MCF 10A (cell line): ENCODE measurements around the gene RPS6KA2. TPM values are rescaled to one million over a fixed set of nuclear protein-coding genes. Genes with fewer than 3 reads are reported as not detected.
A peak's percentile ranks its signal among the peaks of the same experiment; 100 is the strongest.

Source experiments
- BruUV-seq: library from RNA; stranded (reverse); fragments of 400-500 nt; replicated peaks from 2 replicates; lab custom pipeline; 2021; lab: Mats Ljungman, UMichigan
- CTCF ChIA-PET: fragments of 300-600 bp; sonication (Branson Sonifier 250); formaldehyde crosslinking; extraction: SDS; loops from one replicate; lab custom pipeline; 2021; ENCODE audit warnings: antibody characterized with exemption, inconsistent platforms; lab: Yijun Ruan, JAX
- POLR2A ChIA-PET: fragments of 300-600, 350-650 bp; sonication (Branson Sonifier 250); formaldehyde crosslinking; extraction: SDS; loops from one replicate; lab custom pipeline; 2020; ENCODE audit warnings: antibody characterized with exemption, inconsistent platforms; lab: Yijun Ruan, JAX
- DNase-seq: peaks from one replicate; pipeline ENCODE4 v3.0.0-alpha.2; 2018; ENCODE audit not compliant: unreplicated experiment
- H3K27ac Mint-ChIP-seq: one replicate; pipeline ENCODE4 v1.8.0; 2022; ENCODE audit warnings: mild to moderate bottlenecking, low read depth, mixed read lengths; ENCODE audit not compliant: unreplicated experiment
- H3K27me3 Mint-ChIP-seq: one replicate; pipeline ENCODE4 v1.8.0; 2022; ENCODE audit warnings: mixed read lengths; ENCODE audit not compliant: insufficient read depth, unreplicated experiment
- H3K36me3 Mint-ChIP-seq: one replicate; pipeline ENCODE4 v1.8.0; 2022; ENCODE audit warnings: mild to moderate bottlenecking, moderate library complexity, mixed read lengths; ENCODE audit not compliant: insufficient read depth, unreplicated experiment
- H3K4me1 Mint-ChIP-seq: one replicate; pipeline ENCODE4 v1.8.0; 2022; ENCODE audit warnings: mixed read lengths; ENCODE audit not compliant: insufficient read depth, unreplicated experiment
- H3K4me3 Mint-ChIP-seq: one replicate; pipeline ENCODE4 v1.8.0; 2022; ENCODE audit warnings: mild to moderate bottlenecking, moderate library complexity, mixed read lengths; ENCODE audit not compliant: unreplicated experiment
- H3K9me3 Mint-ChIP-seq: one replicate; pipeline ENCODE4 v1.8.0; 2022; ENCODE audit warnings: mixed read lengths; ENCODE audit not compliant: unreplicated experiment
- intact Hi-C: fragments of 100-400 bp; cut with micrococcal nuclease; formaldehyde crosslinking; loops from 2 replicates; pipeline ENCODE4 v1.14.1; 2022
- total RNA-seq: library from RNA; stranded (reverse); gene quantifications from 2 replicates; pipeline ENCODE4 v1.2.3, GENCODE V29; 2022
- TF ChIP-seq, protein P1 (sequence below): fragments of 200-600 bp; IDR thresholded peaks from one replicate; pipeline ENCODE4 v1.8.0; 2022; ENCODE audit warnings: antibody characterized with exemption, mild to moderate bottlenecking; ENCODE audit not compliant: unreplicated experiment

Gene RPS6KA2
- total RNA-seq, 1 experiment from 2014 or later = 126 TPM

DNA sequence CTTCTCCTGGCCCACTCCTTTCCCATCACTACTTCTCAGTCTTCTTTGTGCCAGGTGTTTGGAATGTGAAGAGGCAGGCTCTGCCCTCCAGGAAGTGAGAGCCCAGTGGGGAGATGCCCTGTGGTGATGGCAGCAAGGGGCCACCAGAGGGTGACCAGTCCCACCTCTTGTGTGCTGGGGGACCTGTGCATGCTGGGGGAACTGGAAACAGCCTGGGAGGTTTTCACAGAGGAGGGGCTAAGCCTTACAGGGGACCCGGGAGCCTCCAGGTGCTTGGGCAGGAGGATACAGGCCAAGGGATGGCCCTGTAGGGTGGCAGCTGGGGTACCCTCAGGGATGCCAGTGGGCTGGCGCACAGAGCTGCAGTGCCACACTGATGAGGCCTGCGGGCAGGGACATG, 112.9 kb downstream of the RPS6KA2 start:
- H3K4me3 Mint-ChIP-seq = no peak overlapping the region
- CTCF ChIA-PET = interaction anchor here (0.5 kb wide), 1 partner anchor 402 kb away, joined by 3 read pairs; no protein-coding TSS in a partner anchor
- DNase-seq = no peak
- no peaks in the 10 kb centered on the region for H3K9me3 Mint-ChIP-seq
- peak overlapping the region; percentile 74 for H3K27ac Mint-ChIP-seq
- POLR2A ChIA-PET = interaction anchor here (2.0 kb wide), 1 partner anchor 113 kb away, joined by 8 read pairs; the partner anchor contains the start of gene RPS6KA2
- H3K36me3 Mint-ChIP-seq = peaks cover 67% of the 10 kb centered on the region
- intact Hi-C loops = loop anchor here (2.0 kb wide), 2 partner anchors 43 to 53 kb away; no protein-coding TSS in a partner anchor
- no peaks in the 10 kb centered on the region for H3K27me3 Mint-ChIP-seq
- H3K4me1 Mint-ChIP-seq = peaks cover 20% of the 10 kb centered on the region
- TF ChIP-seq, protein P1, sequence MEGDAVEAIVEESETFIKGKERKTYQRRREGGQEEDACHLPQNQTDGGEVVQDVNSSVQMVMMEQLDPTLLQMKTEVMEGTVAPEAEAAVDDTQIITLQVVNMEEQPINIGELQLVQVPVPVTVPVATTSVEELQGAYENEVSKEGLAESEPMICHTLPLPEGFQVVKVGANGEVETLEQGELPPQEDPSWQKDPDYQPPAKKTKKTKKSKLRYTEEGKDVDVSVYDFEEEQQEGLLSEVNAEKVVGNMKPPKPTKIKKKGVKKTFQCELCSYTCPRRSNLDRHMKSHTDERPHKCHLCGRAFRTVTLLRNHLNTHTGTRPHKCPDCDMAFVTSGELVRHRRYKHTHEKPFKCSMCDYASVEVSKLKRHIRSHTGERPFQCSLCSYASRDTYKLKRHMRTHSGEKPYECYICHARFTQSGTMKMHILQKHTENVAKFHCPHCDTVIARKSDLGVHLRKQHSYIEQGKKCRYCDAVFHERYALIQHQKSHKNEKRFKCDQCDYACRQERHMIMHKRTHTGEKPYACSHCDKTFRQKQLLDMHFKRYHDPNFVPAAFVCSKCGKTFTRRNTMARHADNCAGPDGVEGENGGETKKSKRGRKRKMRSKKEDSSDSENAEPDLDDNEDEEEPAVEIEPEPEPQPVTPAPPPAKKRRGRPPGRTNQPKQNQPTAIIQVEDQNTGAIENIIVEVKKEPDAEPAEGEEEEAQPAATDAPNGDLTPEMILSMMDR = no peak
- no TSS peak for BruUV-seq

DNA sequence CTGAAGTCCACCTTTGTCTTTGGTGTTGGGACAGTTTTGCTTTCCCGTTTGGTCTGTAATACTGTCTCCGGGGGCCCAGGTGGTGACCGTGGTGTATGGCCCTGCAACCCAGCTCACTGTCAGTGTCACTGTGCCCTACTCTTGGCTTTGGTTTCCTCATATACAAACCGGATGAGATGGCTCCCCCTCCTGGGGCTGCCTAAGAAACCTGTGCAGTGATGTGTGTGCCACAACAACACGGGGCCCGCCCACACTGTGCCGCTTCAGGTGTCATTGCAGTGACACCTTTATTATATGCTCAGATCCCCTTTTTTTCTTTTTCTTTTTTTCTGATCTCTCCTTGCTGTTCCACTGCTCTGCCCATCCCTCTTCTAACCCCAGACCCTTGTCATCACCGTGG, 114.5 kb downstream of the RPS6KA2 start:
- POLR2A ChIA-PET = no interaction called here
- intact Hi-C loops = no loop called here
- Mint-ChIP-seq H3K4me1 (peaks cover 22% of the 10 kb centered on the region), H3K27me3 (no peaks in the 10 kb centered on the region), H3K9me3 (no peaks in the 10 kb centered on the region), H3K27ac (peak overlapping the region; percentile 6), H3K4me3 (no peak overlapping the region), H3K36me3 (peaks cover 70% of the 10 kb centered on the region)
- no TSS peak for BruUV-seq
- DNase-seq = no peak
- CTCF ChIA-PET = interaction anchor here (0.5 to 1.0 kb wide), 3 partner anchors 10 to 1555 kb away, joined by 3 read pairs; no protein-coding TSS in a partner anchor
- TF ChIP-seq, protein P1 = no peak

DNA sequence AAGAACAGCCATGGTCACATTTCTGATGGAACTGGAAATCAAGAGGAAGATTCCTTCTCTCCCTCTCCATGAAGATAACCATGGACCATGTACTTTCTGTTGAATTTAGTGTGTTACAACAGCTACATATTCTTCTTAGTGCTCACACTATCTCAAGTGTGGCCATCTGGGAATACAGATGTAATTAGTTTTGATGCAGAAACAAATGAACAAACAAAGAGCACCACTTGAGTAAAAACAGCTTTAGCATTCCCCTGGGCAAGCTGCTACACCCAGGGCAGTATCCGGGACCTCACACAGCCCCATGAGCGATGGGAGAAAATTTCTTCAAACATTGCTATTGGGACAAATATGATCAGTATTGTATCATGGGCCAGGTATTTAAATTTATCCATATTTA, 115.7 kb downstream of the RPS6KA2 start:
- TF ChIP-seq, protein P1 = no peak
- POLR2A ChIA-PET = interaction anchor here (0.6 kb wide), 1 partner anchor 22 kb away, joined by 4 read pairs; no protein-coding TSS in a partner anchor
- H3K4me3 Mint-ChIP-seq = no peak overlapping the region

DNA sequence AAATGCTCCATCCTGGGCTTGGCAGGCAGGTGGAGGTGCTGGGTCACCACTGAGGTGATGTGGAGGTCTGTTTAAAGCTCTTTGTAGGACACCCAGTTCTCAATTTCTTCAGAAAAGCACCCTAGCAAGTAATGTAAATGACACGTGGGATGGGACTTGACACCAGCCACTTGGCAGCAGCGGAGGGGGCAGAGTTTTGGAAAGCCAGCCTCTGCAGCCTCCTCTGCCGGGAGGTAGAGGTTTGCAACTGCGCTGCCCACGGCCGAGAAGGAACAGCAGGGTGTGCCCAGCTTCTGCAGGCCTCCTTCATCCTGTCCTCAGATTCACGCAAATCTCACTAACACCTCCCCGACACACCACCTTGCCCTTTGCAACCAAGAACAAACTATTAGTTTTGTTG, 117.9 kb downstream of the RPS6KA2 start:
- peaks cover 6% of the 10 kb centered on the region for H3K4me1 Mint-ChIP-seq
- no peaks in the 10 kb centered on the region for H3K27me3 Mint-ChIP-seq
- H3K9me3 Mint-ChIP-seq = no peaks in the 10 kb centered on the region
- H3K36me3 Mint-ChIP-seq = peaks cover 74% of the 10 kb centered on the region
- intact Hi-C loops = no loop called here
- ChIA-PET CTCF (interaction anchor here (0.6 kb wide), 1 partner anchor 114 kb away, joined by 3 read pairs; no protein-coding TSS in a partner anchor), POLR2A (no interaction called here)
- no peak for DNase-seq
- no TSS peak for BruUV-seq
- no peak overlapping the region for H3K4me3 Mint-ChIP-seq
- TF ChIP-seq, protein P1 = no peak
- H3K27ac Mint-ChIP-seq = no peak overlapping the region

More for the DNA sequence above, 115.7 kb downstream of the RPS6KA2 start:
- Mint-ChIP-seq H3K27ac (no peak overlapping the region), H3K27me3 (no peaks in the 10 kb centered on the region), H3K4me1 (peaks cover 25% of the 10 kb centered on the region), H3K9me3 (no peaks in the 10 kb centered on the region), H3K36me3 (peaks cover 76% of the 10 kb centered on the region)
- BruUV-seq = no TSS peak
- CTCF ChIA-PET = interaction anchor here (1.1 kb wide), 1 partner anchor 16 kb away, joined by 4 read pairs; no protein-coding TSS in a partner anchor
- intact Hi-C loops = no loop called here
- DNase-seq = no peak
